Hair follicle dermal papilla cell (primary cell): Measurements from ENCODE around the gene NEDD8. TPM values are rescaled to one million over a fixed set of nuclear protein-coding genes. Genes with fewer than 3 reads are reported as not detected.

Experiments used
- small RNA-seq: library from RNA; depleted of rRNA; stranded (forward); fragments of <200 nt; gene quantifications from one replicate; pipeline ENCODE3, GENCODE V24; 2012
- total RNA-seq: library from RNA; depleted of rRNA; stranded (reverse); fragments of >200 nt; gene quantifications from 2 replicates; pipeline ENCODE4 v1.2.3, GENCODE V29; 2012

The NEDD8 gene
- total RNA-seq: 48.7 and 73.2 TPM in 2 replicates

DNA sequence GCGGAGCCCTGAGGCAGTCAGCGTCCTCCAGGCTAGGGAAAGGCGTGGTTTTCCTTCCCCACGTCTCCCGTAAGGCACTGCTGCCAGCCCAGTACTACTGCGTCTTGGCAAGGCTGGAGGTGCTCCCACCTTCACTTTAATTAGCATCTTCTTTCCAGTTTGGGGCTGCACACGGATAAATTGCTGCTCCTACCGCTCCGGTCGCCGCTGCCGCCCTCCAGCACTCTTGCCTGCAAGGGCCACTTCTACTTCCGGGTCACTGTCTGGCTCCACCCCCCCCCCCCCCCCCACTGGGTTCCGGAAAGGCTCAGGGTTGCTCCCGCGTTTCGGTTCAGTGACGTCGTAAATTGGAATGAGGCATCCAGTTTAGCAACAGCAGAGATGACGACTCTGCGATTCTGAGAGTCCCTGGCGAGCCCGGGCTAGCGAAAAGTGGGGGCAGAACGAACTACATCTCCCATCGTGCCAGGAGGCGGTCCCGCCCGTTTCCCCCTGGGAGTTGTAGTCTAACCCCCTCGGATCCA, at the start of gene NEDD8:
TSS of gene NEDD8 (minus strand) at position 247 of the 524 bp plus-strand sequence. CDS start at position 147, 100 bp downstream.

DNA sequence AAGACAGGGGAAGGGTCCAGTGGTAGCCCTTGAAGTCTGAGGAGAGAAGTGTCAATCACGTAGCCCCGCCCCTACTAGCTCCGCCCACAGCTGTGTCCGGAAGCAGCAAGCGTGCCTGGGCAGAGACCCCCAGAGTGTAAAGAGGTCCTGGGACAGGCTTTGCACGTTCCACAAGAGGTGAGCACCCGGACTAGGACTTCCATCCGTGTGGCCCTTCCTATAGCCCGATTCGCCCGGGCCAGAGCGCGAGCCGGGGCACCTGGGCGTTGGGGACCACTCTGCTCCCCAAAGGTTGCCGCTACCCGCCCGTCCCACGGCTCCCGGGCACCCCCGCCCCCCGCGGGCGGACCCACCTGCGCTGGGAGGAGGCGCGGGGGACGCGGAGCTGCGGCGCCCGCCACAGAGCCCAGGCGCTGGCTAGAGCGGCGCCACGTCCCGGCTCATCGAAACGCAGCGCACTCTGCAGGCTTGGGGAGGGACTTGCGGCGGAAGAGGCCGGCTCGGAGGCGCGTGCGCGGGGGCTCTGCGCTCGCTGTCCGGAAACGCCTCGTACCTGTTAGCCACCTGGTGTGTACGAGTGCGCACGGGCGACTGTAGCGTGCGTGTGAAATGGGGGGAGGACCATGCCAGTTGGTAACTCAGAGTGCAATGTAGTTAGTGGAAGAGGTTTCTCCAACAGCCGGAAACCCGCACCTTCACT, 39.1 kb upstream of the NEDD8 start, which contains the start of gene RABGGTA:
TSS of gene RABGGTA (minus strand) at position 464 of the 700 bp plus-strand sequence. CDS start 482 bp downstream, outside the sequence.

DNA sequence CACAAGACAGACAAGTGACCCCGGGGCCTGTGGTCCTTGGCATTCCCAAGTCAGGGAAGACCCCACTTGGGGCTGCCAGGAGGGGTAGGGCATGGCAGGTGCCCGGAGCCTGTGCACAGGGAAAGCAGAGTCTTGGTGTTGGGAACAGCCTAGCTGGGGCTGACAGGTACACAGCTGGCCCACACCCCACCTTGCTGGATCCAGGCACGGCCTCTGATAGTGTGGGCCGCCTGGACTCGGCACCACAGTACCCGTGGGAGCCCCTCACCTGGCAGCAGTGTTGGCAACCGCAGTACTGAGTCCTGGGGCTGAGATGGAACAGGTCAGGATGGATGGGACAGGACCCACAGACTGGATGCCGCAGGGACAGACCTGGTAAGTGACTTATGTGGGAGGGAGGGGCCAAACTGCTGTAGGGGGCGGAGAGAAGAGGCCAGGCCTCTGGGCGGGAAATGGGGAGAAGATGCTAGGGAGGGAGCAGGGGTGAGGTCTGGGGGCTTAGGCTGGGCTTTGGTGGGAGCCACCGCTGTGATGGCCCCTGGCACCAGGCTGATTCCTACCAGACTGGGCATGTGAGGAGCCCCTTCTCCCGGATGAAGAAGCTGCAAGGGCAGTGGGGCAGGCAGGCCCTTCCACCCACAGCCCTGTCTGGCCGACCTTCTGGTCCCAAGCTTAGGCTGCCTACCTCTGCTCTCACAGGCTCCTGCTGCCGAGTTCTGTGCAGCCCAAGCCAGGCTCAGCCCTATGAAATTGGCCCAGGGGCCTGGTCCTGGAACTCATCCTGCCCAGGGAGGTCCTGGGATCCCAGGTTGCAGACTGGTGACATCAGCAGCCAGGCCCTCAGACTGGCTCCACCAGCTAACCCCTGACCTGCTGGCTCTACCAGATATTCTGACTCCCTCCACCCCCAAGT, 30.9 kb upstream of the NEDD8 start, which contains the start of gene TGM1:
TSS of gene TGM1 (minus strand) at position 357 of the 913 bp plus-strand sequence. CDS start 825 bp downstream, outside the sequence.

DNA sequence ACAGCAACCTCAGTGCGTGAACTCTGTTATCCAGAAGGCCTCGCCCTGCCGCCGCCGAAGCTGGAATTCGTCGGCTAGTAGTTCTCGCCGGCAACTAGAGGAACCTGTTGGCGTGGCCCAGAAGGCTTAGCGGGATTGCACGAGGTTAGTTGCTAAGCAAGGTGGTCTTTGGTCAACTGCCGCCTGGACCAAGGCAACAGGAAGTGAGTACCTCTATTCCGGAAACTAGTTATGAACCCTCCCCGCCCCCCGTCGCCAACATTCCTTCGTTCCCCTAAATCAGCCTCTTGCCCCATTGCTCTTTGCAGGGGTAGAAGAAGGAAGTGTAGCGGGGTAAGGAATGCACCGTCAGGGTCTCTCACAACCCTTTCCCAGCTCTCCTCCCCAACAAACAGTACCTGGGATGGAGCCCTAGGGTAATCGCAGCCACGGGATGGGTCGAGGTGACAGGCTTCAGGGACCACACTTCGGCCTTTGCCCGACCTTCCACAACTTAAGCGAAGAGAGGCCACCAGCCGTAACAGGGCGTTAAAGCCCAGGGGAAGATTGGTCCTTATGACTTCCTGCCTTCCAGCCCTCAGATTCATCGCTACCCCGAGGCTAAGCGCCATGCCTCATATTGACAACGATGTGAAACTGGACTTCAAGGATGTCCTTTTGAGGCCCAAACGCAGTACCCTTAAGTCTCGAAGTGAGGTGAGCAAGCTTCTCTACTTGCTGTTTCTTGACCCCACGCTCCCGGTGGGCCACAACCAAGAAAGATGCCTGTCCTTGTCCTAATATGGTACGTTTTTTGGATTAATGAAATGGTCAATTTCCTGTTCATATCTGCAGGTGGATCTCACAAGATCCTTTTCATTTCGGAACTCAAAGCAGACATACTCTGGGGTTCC, 724 bp upstream of the NEDD8 start, which contains the start of gene GMPR2:
TSS of gene GMPR2 (plus strand) at position 285 of the 893 bp plus-strand sequence. CDS start at position 610, 325 bp downstream.

DNA sequence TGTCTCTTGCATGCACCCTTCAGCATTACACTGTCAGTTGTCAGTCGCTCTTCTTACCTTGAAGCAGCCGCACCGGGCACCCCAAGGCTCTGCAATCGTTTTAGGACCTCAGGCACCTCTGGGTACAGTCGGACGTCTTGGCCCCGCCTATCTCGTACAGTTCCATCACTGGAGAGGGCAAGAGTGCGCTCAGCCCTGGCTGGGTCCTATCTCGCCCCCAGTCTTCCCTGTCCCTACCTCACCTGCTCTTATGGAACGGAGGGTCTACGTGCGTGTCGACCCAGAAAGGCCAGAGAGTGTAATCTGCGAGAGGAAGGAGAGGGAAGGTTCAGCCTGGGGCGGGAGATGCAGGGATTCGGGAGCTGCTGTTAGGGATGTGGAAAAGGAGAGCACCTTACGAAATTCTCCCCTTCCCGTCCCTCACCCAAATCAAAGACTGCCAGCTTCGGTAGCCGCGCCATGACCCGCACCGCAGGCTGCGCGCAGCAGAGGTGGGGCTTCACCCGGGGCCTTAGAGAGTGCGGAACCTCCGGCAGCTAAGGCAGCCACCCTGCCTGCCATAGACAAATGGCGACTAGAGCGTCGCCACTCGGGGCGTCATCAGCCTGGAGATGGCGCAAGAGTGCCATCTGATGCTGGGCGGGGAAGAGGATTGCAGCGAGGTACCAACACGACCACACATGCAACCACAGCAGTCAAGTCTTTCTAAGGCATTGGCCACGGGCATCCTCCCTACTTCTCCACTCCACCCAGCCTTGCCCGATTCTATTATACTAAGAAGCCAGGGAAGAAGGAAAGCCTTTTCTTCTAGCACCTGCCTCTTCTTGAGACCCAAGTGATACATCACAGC, 16.4 kb downstream of the NEDD8 start, which contains the start of gene MDP1:
TSS of gene MDP1 (minus strand) at position 572 of the 850 bp plus-strand sequence. CDS start at position 461, 111 bp downstream.

DNA sequence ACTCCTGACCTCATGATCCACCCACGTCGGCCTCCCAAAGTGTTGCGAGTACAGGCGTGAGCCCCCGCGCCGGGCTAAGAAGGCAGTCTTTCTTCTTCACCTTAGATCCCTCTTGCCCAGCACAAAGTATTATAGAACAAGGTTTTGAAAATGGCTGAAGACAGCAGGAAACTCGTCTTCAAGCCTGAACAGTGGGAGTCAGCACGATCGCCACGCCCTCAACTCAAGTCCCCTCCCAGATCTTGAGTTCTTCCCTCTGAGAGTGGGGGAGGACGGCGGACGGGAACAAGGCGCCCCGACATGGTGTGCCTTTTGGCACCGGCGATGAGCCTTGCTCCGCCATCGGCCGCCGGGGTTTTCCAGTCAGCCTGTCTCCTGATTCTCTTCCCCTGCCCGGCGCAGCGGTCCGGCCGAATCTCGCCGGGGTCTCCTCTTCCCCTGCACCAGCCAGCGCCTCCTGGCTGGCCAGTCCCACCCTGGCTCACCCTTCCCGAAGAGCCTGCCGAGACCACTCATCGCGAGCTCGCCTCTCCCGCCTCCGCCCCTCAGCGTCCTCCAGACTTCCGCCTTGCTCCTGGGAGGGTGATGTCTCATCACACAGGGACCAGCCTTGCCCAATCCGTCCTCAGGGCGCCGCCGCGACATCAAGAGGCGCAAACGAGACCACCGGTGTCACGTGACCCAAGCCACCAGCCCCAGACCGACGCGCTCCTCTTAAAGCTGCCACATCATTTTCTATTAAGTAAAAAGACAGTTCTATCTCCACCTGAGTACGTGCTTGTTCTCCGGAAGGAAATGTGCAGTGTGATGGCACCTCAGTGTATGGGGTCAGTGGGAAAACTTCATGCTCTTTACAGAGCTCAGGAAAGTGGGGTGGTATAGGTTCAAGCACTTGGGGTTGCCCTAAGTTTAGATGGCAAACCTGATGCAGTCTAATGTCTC, 19.0 kb downstream of the NEDD8 start, which contains the start of gene CHMP4A:
TSS of gene CHMP4A (minus strand) at position 565 of the 942 bp plus-strand sequence. CDS start at position 516, 49 bp downstream.

DNA sequence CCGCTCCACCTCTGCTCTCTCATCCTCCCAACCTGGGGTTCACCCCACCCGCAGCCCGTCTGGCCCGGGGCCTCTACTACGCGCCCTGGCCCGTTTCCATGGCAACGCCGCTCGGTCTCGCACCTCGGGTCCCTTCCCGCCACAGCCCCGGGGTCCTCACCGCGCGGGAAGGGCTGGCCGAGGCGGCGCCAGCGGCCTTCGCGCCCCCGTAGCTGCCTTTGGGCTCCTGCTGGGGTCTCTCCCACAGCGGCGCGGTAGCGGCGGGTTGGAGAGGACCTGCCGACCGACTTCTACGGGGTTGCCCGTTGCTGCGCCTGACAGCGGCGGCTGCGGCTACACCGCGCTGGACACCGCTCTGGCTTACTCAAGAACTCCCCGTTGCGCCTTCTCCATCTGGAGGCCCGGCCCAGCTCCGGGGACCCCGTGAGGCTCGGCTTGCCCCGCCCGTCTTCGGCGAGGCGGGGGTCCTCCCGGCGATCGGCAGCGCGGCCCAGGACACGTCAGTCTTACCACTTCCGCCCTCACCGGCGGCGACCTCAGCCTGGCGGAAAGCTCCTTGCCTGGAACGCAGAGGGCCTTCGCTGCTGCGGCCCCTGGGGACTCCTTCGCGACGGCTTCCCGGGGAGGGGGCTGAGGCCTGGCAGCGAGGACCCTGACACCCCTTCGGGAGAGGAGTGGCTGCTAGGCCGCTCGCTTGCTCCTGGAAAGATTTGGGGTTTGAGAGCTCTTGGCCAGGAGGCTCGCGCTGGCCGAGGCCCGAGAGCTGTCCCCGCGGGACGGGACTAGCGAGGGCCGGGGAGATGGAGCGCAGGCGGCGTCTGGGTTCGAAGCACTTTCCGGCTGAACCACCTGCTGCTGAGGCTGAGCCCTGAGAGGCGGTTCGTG, 36.7 kb downstream of the NEDD8 start, which contains the start of gene TM9SF1:
TSS of gene TM9SF1 (minus strand) at position 256 of the 885 bp plus-strand sequence. CDS start 422 bp downstream, outside the sequence.

DNA sequence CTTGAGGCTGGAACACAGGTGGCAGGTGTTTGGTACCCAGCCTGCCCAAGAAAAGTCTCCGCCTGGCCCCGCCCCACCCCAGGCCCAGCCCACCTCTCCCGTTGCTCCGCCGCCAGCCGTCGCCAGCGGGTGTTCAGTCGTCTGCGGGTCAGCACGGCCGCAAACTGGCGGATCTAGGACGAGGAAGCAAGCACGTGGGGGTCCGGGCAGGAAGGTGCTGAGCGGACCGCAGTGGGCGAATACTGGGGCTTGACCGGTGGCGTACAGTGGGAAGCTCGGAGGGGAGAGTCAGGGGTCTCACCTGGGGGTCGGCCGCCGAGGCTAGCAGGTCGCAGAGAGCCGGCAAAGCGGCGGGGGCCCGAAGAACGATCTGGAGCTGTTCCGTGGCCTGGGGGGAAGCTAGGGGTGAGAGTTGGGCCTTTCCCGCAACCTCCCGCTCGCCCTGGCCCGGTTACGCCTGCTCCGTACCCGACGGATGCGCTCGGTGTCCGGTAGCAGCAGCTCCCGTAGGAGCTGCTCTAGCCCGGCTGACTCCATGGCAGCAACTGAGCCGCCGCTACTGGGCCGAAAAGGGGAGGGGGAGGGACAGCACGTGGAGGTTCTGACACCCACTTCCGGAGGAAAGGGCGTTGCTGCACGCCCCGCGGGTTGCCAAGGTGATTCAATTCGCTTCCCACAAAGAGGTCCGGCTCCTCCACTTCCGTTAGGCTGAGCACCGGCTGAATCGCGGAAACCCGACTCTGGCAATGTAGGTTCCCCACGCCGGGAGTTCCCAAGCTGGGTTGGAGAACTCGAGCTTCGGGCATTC, 43.7 kb downstream of the NEDD8 start, which contains the start of gene IPO4:
TSS of gene IPO4 (minus strand) at position 566 of the 808 bp plus-strand sequence. CDS start at position 537, 29 bp downstream.

DNA sequence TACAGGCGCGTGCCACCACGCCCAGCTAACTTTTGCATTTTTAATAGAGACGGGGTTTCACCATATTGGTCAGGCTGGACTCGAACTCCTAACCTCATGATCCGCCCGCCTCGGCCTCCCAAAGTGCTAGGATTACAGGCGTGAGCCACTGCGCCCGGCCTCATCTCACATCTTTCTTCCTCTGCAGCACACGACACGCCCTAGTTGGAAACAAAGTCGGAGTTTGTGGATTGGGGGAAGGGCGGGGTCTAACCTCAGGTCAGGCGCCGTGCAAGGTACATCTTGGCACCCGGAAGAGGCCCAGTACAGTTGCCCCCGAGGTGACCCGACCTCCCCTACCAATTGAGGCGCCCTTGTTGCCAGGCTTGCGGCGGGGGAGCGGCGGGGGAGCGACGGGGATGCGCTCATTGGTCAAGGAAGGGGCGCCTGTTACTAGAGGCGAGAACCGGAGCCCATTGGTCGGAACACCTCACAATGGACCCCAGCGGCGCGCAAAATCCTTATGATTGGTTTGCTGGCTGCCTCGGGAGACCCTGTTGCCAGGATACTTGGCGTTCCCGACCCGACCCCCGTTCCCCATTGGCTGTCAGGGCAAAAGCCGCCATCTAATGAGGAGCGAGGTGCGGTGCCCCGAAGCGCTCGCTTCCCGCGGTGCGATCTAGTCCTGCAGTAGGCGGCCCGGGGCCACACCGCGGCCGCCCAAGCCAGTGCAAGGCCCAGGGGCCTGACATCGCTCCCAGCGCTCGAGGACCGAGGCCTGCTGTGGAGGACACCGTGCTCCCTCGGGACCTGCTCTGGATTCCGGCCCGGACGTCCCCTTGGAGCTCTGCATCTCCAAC, 60.5 kb downstream of the NEDD8 start, which contains the start of gene REC8:
TSS of gene REC8 (plus strand) at position 659 of the 839 bp plus-strand sequence. CDS start 473 bp downstream, outside the sequence.

Small RNA genes within 50 kb of the gene (small RNA-seq; reads per million reads assigned to genes)
- not detected for gene AL136295.4
- gene CHMP4A: not detected
- not detected for gene IPO4
- gene MDP1: 1.2 reads per million, percentile 23 among the genes with 10 or more reads in this experiment

Other genes with a start within 250 kb of the NEDD8 start
- gene DHRS4L2, start 243.4 kb downstream of the NEDD8 start, total RNA-seq: 6.8 and 8.4 TPM in 2 replicates
- under 0.01 TPM in 1 of 2 replicates, not detected in the other for gene CARMIL3, start 180.4 kb downstream of the NEDD8 start, total RNA-seq
- not detected in 2 replicates for gene CPNE6, start 160.8 kb downstream of the NEDD8 start, total RNA-seq
- 33.0 and 33.9 TPM in 2 replicates for gene PCK2, start 138.1 kb downstream of the NEDD8 start, total RNA-seq
- gene DCAF11, start 117.6 kb downstream of the NEDD8 start, total RNA-seq: 63.8 and 79.8 TPM in 2 replicates
- 0.97 and 1.8 TPM in 2 replicates for gene NRL, start 117.4 kb downstream of the NEDD8 start, total RNA-seq
- gene FITM1, start 101.7 kb downstream of the NEDD8 start, total RNA-seq: not detected in 2 replicates
- 114 and 128 TPM in 2 replicates for gene PSME1, start 96.2 kb downstream of the NEDD8 start, total RNA-seq
- gene EMC9, start 90.8 kb downstream of the NEDD8 start, total RNA-seq: 5.8 and 8.3 TPM in 2 replicates
- 59.1 and 63.8 TPM in 2 replicates for gene PSME2, start 85.8 kb downstream of the NEDD8 start, total RNA-seq
- gene RNF31, start 84.9 kb downstream of the NEDD8 start, total RNA-seq: 53.4 and 53.8 TPM in 2 replicates
- gene IRF9, start 71.1 kb downstream of the NEDD8 start, total RNA-seq: 136 and 154 TPM in 2 replicates
- 3.5 and 7.5 TPM in 2 replicates for gene REC8, start 60.3 kb downstream of the NEDD8 start, total RNA-seq
- 45.1 and 55.2 TPM in 2 replicates for gene IPO4, start 43.6 kb downstream of the NEDD8 start, total RNA-seq
- 76.5 and 83.1 TPM in 2 replicates for gene TM9SF1, start 36.9 kb downstream of the NEDD8 start, total RNA-seq
- gene TSSK4, start 26.7 kb downstream of the NEDD8 start, total RNA-seq: 0.24 TPM in 1 of 2 replicates, not detected in the other
- 19.1 and 25.4 TPM in 2 replicates for gene CHMP4A, start 18.9 kb downstream of the NEDD8 start, total RNA-seq
- 13.1 and 15.1 TPM in 2 replicates for gene MDP1, start 16.3 kb downstream of the NEDD8 start, total RNA-seq
- gene GMPR2, start 562 bp upstream of the NEDD8 start, total RNA-seq: 67.0 and 74.5 TPM in 2 replicates
- gene TINF2, start 10.3 kb upstream of the NEDD8 start, total RNA-seq: 68.9 and 75.8 TPM in 2 replicates
- gene TGM1, start 30.8 kb upstream of the NEDD8 start, total RNA-seq: 1.1 and 3.1 TPM in 2 replicates
- gene RABGGTA, start 39.2 kb upstream of the NEDD8 start, total RNA-seq: 26.1 and 28.4 TPM in 2 replicates
- 20.9 and 22.6 TPM in 2 replicates for gene DHRS1, start 67.4 kb upstream of the NEDD8 start, total RNA-seq
- gene NOP9, start 67.5 kb upstream of the NEDD8 start, total RNA-seq: 18.5 and 21.7 TPM in 2 replicates
- 3.2 and 3.6 TPM in 2 replicates for gene CIDEB, start 75.6 kb upstream of the NEDD8 start, total RNA-seq
- gene LTB4R2, start 77.8 kb upstream of the NEDD8 start, total RNA-seq: 6.7 and 7.5 TPM in 2 replicates
- 1.3 and 2.6 TPM in 2 replicates for gene LTB4R, start 79.1 kb upstream of the NEDD8 start, total RNA-seq
- gene ADCY4, start 102.7 kb upstream of the NEDD8 start, total RNA-seq: 24.2 and 35.5 TPM in 2 replicates
- gene RIPK3, start 107.6 kb upstream of the NEDD8 start, total RNA-seq: 29.0 and 35.1 TPM in 2 replicates
- 285 and 343 TPM in 2 replicates for gene NFATC4, start 135.8 kb upstream of the NEDD8 start, total RNA-seq
- 26.5 and 28.4 TPM in 2 replicates for gene NYNRIN, start 166.6 kb upstream of the NEDD8 start, total RNA-seq
- gene CBLN3, start 197.3 kb upstream of the NEDD8 start, total RNA-seq: 0.97 and 4.4 TPM in 2 replicates
- 68.6 and 81.6 TPM in 2 replicates for gene KHNYN, start 197.6 kb upstream of the NEDD8 start, total RNA-seq
- 8.9 and 10.7 TPM in 2 replicates for gene SDR39U1, start 210.4 kb upstream of the NEDD8 start, total RNA-seq